DMS114 treated with DMSO at 0.1 percent for 48 hours (cell line): ENCODE results near the gene STARD3NL.
"Not testable (repeated sequence)": the region's sequence is repeated elsewhere in the genome, so short reads cannot be mapped to it uniquely, and the experiment has no call there.

Experiments used
- DNase-seq: peaks from one replicate; lab custom pipeline; 2025; ENCODE audit not compliant: unreplicated experiment; lab: John Stamatoyannopoulos, UW

Gene STARD3NL

GRCh38 chr7:38178004-38178694 lies at the start of gene STARD3NL:
STARD3NL (plus strand) TSS chr7:38178245; CDS start chr7:38207505, 29,260 bp downstream.
- peak; percentile 99 for DNase-seq

GRCh38 chr7:38129162-38129561 lies 48.9 kb upstream of the STARD3NL start:
- no peak for DNase-seq

- DNase-seq, result no peak
Observed at GRCh38 chr7:38129579-38129978, 48.5 kb upstream of the STARD3NL start.

- DNase-seq, result no peak
Observed at GRCh38 chr7:38138171-38138570, 39.9 kb upstream of the STARD3NL start.

- DNase-seq, result no peak
Observed at GRCh38 chr7:38141187-38141586, 36.9 kb upstream of the STARD3NL start.

- DNase-seq, result no peak
Observed at GRCh38 chr7:38142736-38143135, 35.3 kb upstream of the STARD3NL start.

GRCh38 chr7:38147005-38147404 lies 31.0 kb upstream of the STARD3NL start:
- no peak for DNase-seq

GRCh38 chr7:38151556-38151955 lies 26.5 kb upstream of the STARD3NL start:
- DNase-seq, result no peak

GRCh38 chr7:38153515-38153914 lies 24.5 kb upstream of the STARD3NL start:
- DNase-seq, result no peak

GRCh38 chr7:38154278-38154677 lies 23.8 kb upstream of the STARD3NL start:
- no peak for DNase-seq

- DNase-seq, result no peak
Observed at GRCh38 chr7:38160003-38160571, 18.0 kb upstream of the STARD3NL start.

- no peak for DNase-seq
Observed at GRCh38 chr7:38162036-38162435, 16.0 kb upstream of the STARD3NL start.

- no peak for DNase-seq
Observed at GRCh38 chr7:38163671-38164070, 14.4 kb upstream of the STARD3NL start.

- DNase-seq, result no peak
Observed at GRCh38 chr7:38168890-38169570, 9.0 kb upstream of the STARD3NL start.

- no peak for DNase-seq
Observed at GRCh38 chr7:38169847-38170246, 8.2 kb upstream of the STARD3NL start.

- DNase-seq, result no peak
Observed at GRCh38 chr7:38171623-38172391, 6.2 kb upstream of the STARD3NL start.

GRCh38 chr7:38175547-38175946 lies 2.5 kb upstream of the STARD3NL start:
- DNase-seq, result not testable (repeated sequence)

GRCh38 chr7:38177621-38178003 lies 433 bp upstream of the STARD3NL start:
- no peak for DNase-seq

GRCh38 chr7:38178695-38179344 lies 775 bp downstream of the STARD3NL start:
- no peak for DNase-seq

- DNase-seq, result no peak
Observed at GRCh38 chr7:38179776-38180226, 1.8 kb downstream of the STARD3NL start.

- DNase-seq, result no peak
Observed at GRCh38 chr7:38181111-38181510, 3.1 kb downstream of the STARD3NL start.
